Measurements from ENCODE around the gene TXLNB. TPM values are rescaled to one million over a fixed set of nuclear protein-coding genes. Genes with fewer than 3 reads are reported as not detected.
A peak's percentile ranks its signal among the peaks of the same experiment; 100 is the strongest.

Gene TXLNB
- total RNA-seq, 1 experiment from 2014 or later: 1.0 TPM

GRCh38 chr6:139324301-139324555, 32.4 kb upstream of the TXLNB start:
- Histone ChIP-seq H3K36me3 (no peaks in the 10 kb centered on the region), H3K4me3 (peak overlapping the region; percentile 48)
- DNase-seq: no peak

DNA sequence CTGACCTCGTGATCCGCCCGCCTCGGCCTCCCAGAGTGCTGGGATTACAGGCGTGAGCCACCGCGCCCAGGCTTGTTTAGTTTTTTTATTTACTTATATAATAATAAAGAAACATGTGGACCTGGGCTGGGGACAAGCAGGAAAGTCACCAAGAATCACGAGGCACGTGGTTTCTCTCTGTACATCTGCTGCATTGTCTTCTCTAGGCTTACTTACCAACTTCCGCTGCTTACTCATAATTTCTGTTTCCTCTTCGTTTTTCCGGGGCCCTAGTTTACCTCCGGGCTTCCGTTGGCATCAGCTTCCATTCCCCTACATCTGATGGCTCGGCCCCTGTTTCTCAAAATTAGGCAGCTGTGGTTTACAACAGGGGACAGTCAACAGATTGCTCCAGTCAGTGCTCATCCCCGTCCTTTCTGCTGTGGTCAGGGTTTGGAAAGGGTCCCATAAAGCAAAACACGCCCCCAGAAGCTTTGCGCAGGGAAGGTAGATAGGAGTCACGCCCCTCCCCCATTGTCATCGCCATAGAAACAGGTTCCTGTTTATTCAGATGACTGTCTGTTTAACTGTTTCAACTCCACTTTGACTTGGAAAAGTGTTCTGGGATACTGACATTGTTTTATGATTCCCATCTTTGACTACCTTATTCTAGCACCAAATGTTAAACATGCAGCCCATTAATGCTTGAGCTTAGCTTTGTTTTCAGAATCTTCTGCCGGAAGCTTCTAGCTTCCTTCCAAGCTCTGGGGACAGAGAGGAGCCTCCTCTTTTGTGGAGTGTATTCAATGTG, 31.9 kb upstream of the TXLNB start:
- Histone ChIP-seq H3K4me1 (no peaks in the 10 kb centered on the region), H3K27me3 (no peaks in the 10 kb centered on the region), H3K27ac (peak overlapping the region; percentile 51), H3K4me3 (peak overlapping the region; percentile 48), H3K9me3 (replicated peaks) (no peaks in the 10 kb centered on the region), H3K36me3 (no peaks in the 10 kb centered on the region)
- peak; percentile 87 to 90 for DNase-seq

More at GRCh38 chr6:139324301-139324555, 32.4 kb upstream of the TXLNB start:
- Histone ChIP-seq H3K27ac (no peak overlapping the region), H3K9me3 (replicated peaks) (no peaks in the 10 kb centered on the region), H3K4me1 (no peaks in the 10 kb centered on the region), H3K27me3 (no peaks in the 10 kb centered on the region)

GRCh38 chr6:139320081-139320480, 28.3 kb upstream of the TXLNB start:
- DNase-seq: no peak
- H3K4me1 ChIP-seq: no peaks in the 10 kb centered on the region
- no peak overlapping the region for H3K27ac ChIP-seq
- no peaks in the 10 kb centered on the region for H3K27me3 ChIP-seq
- no peak overlapping the region for H3K4me3 ChIP-seq
- H3K36me3 ChIP-seq: no peaks in the 10 kb centered on the region
- H3K9me3 ChIP-seq (replicated peaks): no peaks in the 10 kb centered on the region

DNA sequence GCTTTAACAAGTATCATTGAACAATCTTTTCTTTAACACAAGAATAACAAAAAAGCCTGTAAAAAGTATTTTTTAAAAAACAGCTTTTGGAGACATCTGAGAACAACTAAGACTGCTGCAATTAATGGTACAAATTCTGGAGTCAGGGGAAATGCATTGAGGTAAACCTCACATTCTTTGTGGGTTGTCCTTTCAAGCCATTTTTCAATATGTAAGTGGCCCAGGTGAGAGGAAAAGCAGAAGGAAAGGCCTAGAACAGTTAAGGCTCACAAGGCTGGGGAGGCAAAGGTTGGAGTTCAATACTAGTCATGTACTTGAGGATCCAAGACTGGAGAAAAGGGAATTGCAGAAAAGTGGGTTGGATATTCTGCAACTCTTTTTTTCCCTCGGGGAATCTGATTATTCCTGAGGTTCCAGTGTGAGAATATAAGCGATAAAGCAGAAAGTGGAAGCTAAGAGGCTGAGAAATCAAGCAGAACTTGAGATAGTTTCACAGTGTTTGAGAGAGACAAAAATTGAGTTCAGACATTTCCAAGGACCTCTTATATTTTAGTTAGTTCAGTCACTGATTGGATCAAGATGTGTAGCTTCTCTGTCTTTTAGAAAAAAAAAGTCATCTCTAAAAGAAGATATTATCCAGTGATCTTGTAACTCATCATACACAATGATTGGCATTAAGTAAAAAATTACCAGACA, 25.0 kb upstream of the TXLNB start:
- Histone ChIP-seq H3K27me3 (no peaks in the 10 kb centered on the region), H3K4me1 (no peaks in the 10 kb centered on the region), H3K9me3 (replicated peaks) (no peaks in the 10 kb centered on the region), H3K36me3 (no peaks in the 10 kb centered on the region), H3K4me3 (no peak overlapping the region), H3K27ac (no peak overlapping the region)
- no peak for DNase-seq

DNA sequence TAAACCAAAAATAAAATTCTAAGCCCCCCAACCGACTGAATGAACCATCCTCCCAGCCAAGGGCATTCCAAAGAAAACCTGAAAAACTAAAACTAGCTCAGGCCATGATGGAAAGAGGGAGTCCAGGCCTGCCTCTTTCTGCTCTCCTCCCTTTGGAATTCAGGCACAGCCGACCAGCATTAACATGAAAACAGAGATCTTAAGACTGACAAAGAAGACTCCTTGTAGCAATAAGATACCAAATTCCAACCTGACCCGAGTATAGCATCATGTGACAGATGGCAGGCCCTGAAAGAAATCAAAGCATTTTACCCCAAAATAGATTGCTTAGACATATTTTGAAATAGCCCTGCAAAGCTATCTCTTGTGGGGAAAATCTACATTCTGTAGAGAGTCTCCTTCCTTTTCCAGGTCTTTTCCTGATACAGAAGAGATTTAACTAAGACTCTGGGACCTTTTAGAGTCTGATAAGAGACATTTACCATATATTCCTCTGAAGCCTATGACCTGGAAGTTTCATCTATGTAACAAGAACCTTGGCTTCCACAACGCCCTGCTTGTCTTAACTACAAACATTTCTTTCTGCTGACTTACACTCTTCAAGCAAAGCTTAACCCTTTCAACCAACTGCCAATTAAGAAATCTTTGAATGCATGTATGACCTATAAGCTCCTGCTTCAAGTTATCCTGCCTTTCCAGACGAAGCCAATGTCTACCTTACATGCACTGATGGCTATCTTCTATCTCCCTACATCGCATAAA, 22.2 kb upstream of the TXLNB start:
- no peaks in the 10 kb centered on the region for H3K4me1 ChIP-seq
- no peak overlapping the region for H3K4me3 ChIP-seq
- no peak for DNase-seq
- no peaks in the 10 kb centered on the region for H3K36me3 ChIP-seq
- no peaks in the 10 kb centered on the region for H3K27me3 ChIP-seq
- H3K9me3 ChIP-seq (replicated peaks): no peaks in the 10 kb centered on the region
- H3K27ac ChIP-seq: no peak overlapping the region

DNA sequence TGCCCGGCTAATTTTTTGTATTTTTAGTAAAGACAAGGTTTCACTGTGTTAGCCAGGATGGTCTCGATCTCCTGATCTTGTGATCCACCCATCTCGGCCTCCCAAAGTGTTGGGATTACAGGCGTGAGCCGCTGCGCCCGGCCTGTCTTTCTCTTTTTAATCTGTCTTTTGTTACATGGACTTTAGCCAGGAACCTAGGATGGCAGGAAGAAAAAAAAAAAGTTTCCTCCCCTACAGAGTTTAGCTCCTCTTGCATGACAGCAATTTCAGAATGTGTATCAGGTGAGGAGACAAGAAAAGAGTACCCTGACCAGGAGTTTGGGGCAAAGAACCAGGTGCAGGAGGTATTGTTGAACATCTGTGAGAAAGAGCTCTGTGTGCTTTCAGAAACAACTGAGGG, 21.4 kb upstream of the TXLNB start:
- no peaks in the 10 kb centered on the region for H3K36me3 ChIP-seq
- no peak for DNase-seq

GRCh38 chr6:139311831-139312230, 20.0 kb upstream of the TXLNB start:
- Histone ChIP-seq H3K4me3 (no peak overlapping the region), H3K27ac (no peak overlapping the region), H3K27me3 (no peaks in the 10 kb centered on the region), H3K36me3 (no peaks in the 10 kb centered on the region), H3K4me1 (no peaks in the 10 kb centered on the region), H3K9me3 (replicated peaks) (no peaks in the 10 kb centered on the region)
- no peak for DNase-seq

More for the DNA sequence above, 21.4 kb upstream of the TXLNB start:
- no peak overlapping the region for H3K4me3 ChIP-seq
- H3K27me3 ChIP-seq: no peaks in the 10 kb centered on the region
- no peak overlapping the region for H3K27ac ChIP-seq
- H3K4me1 ChIP-seq: no peaks in the 10 kb centered on the region
- H3K9me3 ChIP-seq (replicated peaks): no peaks in the 10 kb centered on the region

DNA sequence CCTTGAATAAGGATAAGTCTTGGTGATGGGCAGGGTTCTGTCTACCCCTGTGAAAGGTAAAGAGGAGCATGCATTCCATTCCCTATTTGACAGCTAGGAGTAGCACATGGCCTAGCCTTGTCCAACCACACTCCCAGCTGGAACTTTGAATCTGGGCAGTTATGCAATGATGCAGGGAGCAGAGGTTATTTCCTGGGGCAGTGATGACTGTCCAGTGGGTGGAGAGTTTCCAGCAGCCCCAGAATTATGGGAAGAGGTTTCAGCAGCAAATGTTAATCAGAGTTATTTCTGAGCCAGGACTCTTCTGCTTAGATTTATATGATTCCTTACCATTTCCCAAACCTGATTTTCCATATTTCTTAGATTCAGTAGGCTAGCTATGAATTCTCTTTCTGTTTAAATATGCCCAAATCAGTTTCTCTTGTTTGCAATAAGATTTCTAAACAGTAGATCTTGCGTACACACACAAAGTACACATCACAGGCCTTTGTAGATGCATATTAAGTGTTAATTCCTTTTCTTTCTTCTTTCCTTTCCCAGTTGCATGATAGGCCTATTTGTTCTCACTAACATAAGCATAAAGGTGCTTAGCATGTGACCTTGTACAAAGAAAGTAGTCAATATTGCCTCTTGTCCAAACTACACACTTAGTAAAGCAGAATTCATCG, 17.3 kb upstream of the TXLNB start:
- no peaks in the 10 kb centered on the region for H3K27me3 ChIP-seq
- no peak overlapping the region for H3K4me3 ChIP-seq
- H3K36me3 ChIP-seq: no peaks in the 10 kb centered on the region
- no peak for DNase-seq
- no peak overlapping the region for H3K27ac ChIP-seq
- no peaks in the 10 kb centered on the region for H3K9me3 ChIP-seq (replicated peaks)
- no peaks in the 10 kb centered on the region for H3K4me1 ChIP-seq

- Histone ChIP-seq H3K4me1 (no peaks in the 10 kb centered on the region), H3K36me3 (no peaks in the 10 kb centered on the region), H3K4me3 (no peak overlapping the region), H3K9me3 (replicated peaks) (no peaks in the 10 kb centered on the region), H3K27me3 (no peaks in the 10 kb centered on the region), H3K27ac (no peak overlapping the region)
- no peak for DNase-seq
These were observed 16.6 kb upstream of the TXLNB start for GRCh38 chr6:139308286-139308916.

GRCh38 chr6:139306291-139306981, 14.6 kb upstream of the TXLNB start:
- DNase-seq: no peak
- Histone ChIP-seq H3K27me3 (no peaks in the 10 kb centered on the region), H3K36me3 (no peaks in the 10 kb centered on the region), H3K27ac (no peak overlapping the region), H3K9me3 (replicated peaks) (no peaks in the 10 kb centered on the region), H3K4me1 (no peaks in the 10 kb centered on the region), H3K4me3 (no peak overlapping the region)

DNA sequence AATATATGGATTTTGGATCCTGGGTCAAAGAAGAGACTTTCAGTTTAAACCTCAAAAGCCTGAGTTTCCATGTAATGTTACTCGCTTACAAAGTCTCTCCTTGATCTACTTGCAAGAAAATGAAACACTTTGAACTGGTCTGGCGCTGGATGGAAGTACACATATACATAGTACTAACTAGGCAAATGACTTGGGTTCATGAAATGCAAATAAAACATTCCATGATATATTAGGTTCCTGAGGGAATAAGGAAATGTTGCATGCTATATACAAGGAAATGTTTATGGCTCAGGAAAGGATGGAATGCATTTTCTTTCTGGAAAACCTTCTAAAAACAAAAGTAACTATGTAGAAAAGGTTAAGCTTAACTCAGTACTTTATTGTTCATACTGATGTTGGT, 11.4 kb upstream of the TXLNB start:
- Histone ChIP-seq H3K36me3 (no peaks in the 10 kb centered on the region), H3K4me1 (no peaks in the 10 kb centered on the region), H3K27me3 (no peaks in the 10 kb centered on the region), H3K4me3 (no peak overlapping the region), H3K27ac (no peak overlapping the region), H3K9me3 (replicated peaks) (no peaks in the 10 kb centered on the region)
- DNase-seq: no peak

DNA sequence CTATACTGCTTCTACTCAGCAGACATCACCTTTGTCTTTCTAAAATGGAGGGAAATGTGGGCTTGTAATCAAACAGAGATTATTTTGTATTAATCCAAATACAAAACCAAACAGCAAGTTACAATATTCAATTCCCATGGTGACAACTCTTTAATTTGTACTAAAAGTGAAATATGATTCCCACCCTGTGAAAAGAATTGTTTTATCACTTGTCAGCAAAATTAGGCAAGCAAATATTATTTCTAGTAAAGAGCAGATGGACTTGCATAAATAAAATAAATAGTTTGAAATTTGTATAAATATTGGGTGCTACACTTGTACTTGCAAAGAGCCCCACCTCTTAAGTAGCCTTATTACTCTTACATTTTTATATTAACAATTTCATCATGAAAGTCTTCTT, 6.1 kb upstream of the TXLNB start:
- Histone ChIP-seq H3K27me3 (no peaks in the 10 kb centered on the region), H3K36me3 (no peaks in the 10 kb centered on the region), H3K4me1 (peaks cover 8% of the 10 kb centered on the region; the same call in 1 of the 2 replicates), H3K9me3 (replicated peaks) (no peaks in the 10 kb centered on the region), H3K27ac (no peak overlapping the region), H3K4me3 (no peak overlapping the region)
- no peak for DNase-seq

DNA sequence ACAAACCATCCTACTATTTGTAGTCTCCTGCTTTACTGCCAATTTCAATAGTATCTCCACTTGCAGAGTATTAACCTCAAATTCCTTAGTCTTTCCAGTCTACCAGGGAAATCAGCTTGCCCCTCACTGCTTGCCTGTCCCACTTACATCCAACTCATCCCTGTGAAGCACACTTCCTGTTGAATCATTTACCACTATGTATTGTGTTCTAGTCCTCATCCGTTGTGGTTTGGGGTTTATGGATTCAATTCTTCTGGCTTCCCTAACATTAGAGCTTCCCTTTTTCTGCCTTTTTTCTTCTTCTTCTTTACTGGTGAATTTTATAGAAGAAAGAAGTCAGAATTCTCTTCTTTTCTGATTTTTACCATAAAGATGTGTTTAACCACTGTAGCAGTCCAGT, 5.1 kb upstream of the TXLNB start:
- H3K4me3 ChIP-seq: no peak overlapping the region
- DNase-seq: peak in 1 of 2 experiments; percentile 30

DNA sequence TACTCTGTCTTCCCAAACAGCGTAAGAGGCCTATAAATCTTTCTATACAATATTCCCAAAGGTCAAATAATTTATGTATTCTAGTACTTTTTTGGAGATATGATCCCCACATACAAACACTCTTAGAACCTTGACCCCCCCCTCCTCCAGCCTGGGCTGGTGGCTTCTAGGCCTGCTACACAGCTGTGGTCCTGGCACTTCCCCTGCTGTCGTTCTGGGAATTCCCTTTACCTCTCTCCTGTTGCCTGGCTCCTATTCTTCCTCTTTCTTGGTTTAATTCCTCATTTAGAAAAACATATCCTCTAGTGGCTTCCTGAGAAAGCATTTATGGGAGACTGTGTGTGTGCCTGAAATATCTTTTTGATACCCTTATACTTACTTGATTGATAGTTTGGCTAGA, 4.1 kb upstream of the TXLNB start:
- H3K9me3 ChIP-seq (replicated peaks): no peaks in the 10 kb centered on the region
- H3K27ac ChIP-seq: no peak overlapping the region
- no peaks in the 10 kb centered on the region for H3K36me3 ChIP-seq
- H3K4me1 ChIP-seq: peaks cover 16% of the 10 kb centered on the region
- DNase-seq: no peak
- H3K27me3 ChIP-seq: no peaks in the 10 kb centered on the region
- no peak overlapping the region for H3K4me3 ChIP-seq

More for the DNA sequence above, 5.1 kb upstream of the TXLNB start:
- H3K27ac ChIP-seq: peak overlapping the region; percentile 12
- H3K9me3 ChIP-seq (replicated peaks): no peaks in the 10 kb centered on the region
- H3K4me1 ChIP-seq: peaks cover 11% of the 10 kb centered on the region; the same call in 1 of the 2 replicates
- H3K27me3 ChIP-seq: no peaks in the 10 kb centered on the region
- H3K36me3 ChIP-seq: no peaks in the 10 kb centered on the region
